HUES48 (cell line): Measurements from ENCODE around the gene TMEM9.

Experiments used
- H3K27ac ChIP-seq: one replicate; pipeline ENCODE4 v1.7.0; 2013; ENCODE audit warnings: low read depth, low read length, inconsistent platforms
- H3K27me3 ChIP-seq: 2 replicates; pipeline ENCODE4 v1.6.1; 2013; ENCODE audit warnings: mild to moderate bottlenecking, low read length; ENCODE audit not compliant: control insufficient read depth, insufficient read depth
- H3K36me3 ChIP-seq: 2 replicates; pipeline ENCODE4 v1.6.1; 2013; ENCODE audit warnings: low read length; ENCODE audit not compliant: control insufficient read depth, insufficient read depth
- H3K4me1 ChIP-seq: 2 replicates; pipeline ENCODE4 v1.6.1; 2013; ENCODE audit warnings: mild to moderate bottlenecking, low read length; ENCODE audit not compliant: control insufficient read depth, insufficient read depth
- H3K4me3 ChIP-seq: 2 replicates; pipeline ENCODE4 v1.5.1; 2013; ENCODE audit warnings: mild to moderate bottlenecking, low read depth, low read length
- H3K9ac ChIP-seq: 2 replicates; pipeline ENCODE4 v1.6.1; 2013; ENCODE audit warnings: mild to moderate bottlenecking, low read depth, low read length, moderate library complexity
- H3K9me3 ChIP-seq: 2 replicates; pipeline ENCODE4 v1.6.1; 2013; ENCODE audit warnings: low read length; ENCODE audit not compliant: control insufficient read depth, insufficient read depth

The TMEM9 gene

GRCh38 chr1:201184307-201185122 lies 30.2 kb upstream of the TMEM9 start:
- no peak overlapping the region for H3K27ac ChIP-seq
- no peaks in the 10 kb centered on the region for H3K27me3 ChIP-seq
- no peak overlapping the region for H3K4me3 ChIP-seq
- H3K9ac ChIP-seq: no peak overlapping the region
- H3K9me3 ChIP-seq: no peaks in the 10 kb centered on the region
- no peaks in the 10 kb centered on the region for H3K36me3 ChIP-seq
- H3K4me1 ChIP-seq: no peaks in the 10 kb centered on the region

DNA sequence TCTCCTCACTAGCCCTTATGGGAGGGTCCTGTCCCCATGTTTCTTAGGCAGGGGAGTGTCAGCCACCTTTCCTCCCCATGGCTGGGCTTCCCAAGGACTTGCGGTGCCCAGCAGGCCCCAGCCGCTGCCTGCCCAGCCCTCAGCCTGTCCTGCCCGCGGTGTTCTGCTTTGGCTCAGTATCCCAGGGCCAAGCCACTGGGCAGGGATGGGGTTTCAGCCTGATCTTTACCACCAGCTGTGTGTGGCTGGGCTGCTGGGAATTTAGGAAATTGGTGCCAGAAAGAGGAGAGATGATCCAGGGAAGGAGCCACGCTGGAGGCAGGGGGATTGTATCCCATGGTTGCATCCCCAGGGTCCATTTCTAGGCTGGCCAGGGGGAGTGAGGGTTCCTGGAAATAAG lies 29.5 kb upstream of the TMEM9 start:
- H3K27ac ChIP-seq: no peak overlapping the region
- no peak overlapping the region for H3K9ac ChIP-seq
- no peaks in the 10 kb centered on the region for H3K36me3 ChIP-seq
- no peaks in the 10 kb centered on the region for H3K4me1 ChIP-seq
- H3K9me3 ChIP-seq: no peaks in the 10 kb centered on the region; the same call in 1 of the 2 replicates
- H3K27me3 ChIP-seq: no peaks in the 10 kb centered on the region
- H3K4me3 ChIP-seq: no peak overlapping the region

DNA sequence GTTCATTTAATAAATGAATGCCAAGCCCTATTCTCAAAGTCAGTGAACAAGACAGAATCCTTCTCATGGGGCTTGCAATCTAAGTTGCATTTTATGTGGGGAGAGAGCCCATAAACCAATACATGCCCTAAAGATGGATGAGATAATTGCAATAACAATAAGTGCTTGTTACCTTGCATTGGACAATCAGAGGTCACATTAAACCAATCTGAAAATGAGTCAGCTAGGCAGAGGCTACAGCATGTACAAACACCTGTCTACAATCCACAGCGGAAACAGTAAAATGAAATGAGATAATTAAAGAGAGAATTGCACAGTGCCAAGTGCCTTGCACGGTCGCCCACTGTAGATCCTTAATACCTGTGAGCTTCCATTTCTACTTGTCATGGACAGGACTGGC lies 28.9 kb upstream of the TMEM9 start:
- no peak overlapping the region for H3K4me3 ChIP-seq
- H3K9ac ChIP-seq: no peak overlapping the region
- no peaks in the 10 kb centered on the region for H3K27me3 ChIP-seq
- H3K9me3 ChIP-seq: no peaks in the 10 kb centered on the region; the same call in 1 of the 2 replicates
- H3K27ac ChIP-seq: no peak overlapping the region
- no peaks in the 10 kb centered on the region for H3K36me3 ChIP-seq
- no peaks in the 10 kb centered on the region for H3K4me1 ChIP-seq

DNA sequence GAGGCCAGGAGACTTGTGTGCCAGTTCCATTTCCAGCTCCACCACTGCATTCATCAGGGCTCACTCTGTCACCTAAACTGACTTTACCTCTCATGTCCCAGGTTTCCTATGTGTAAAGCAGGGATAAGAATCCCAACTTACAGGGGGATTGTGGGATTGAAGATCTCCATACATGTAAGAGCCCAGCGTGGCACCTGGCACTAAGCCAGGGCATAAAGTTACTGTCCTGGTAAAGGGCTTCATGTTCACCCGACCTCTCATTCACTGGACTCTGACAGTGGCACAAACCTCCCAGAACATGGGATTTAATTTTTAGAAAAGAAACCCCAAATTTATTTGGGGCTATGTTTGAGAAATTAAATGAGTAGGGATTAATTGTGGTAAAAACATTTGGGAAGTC lies 27.5 kb upstream of the TMEM9 start:
- no peak overlapping the region for H3K4me3 ChIP-seq
- no peaks in the 10 kb centered on the region; the same call in 1 of the 2 replicates for H3K9me3 ChIP-seq
- H3K27me3 ChIP-seq: no peaks in the 10 kb centered on the region
- H3K9ac ChIP-seq: no peak overlapping the region
- no peak overlapping the region for H3K27ac ChIP-seq
- H3K4me1 ChIP-seq: no peaks in the 10 kb centered on the region
- H3K36me3 ChIP-seq: no peaks in the 10 kb centered on the region

- no peaks in the 10 kb centered on the region for H3K4me1 ChIP-seq
- no peaks in the 10 kb centered on the region for H3K36me3 ChIP-seq
- no peak overlapping the region for H3K27ac ChIP-seq
- H3K4me3 ChIP-seq: no peak overlapping the region
- no peak overlapping the region for H3K9ac ChIP-seq
- H3K9me3 ChIP-seq: no peaks in the 10 kb centered on the region; the same call in 1 of the 2 replicates
- H3K27me3 ChIP-seq: no peaks in the 10 kb centered on the region
Observed at GRCh38 chr1:201181323-201181722, 27.0 kb upstream of the TMEM9 start.

DNA sequence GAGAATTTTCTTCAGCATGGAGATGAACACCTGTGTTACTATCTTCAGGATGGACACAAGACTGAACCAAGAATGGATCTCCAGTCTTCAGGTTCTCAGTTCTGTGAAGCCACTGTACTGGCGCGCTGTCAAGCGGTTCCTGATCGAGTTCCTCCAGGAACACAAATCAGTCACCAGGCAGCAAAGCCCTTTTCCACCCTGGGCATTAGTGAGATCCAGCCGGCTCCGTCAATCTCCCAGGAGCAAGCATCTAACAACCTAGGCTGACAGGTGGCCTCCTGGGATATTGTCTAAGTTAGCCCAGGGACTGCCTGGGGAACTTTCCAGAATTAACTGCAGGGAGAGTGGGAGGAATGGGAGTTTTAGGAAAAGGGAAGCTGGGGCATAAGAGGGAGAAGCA lies 26.6 kb upstream of the TMEM9 start:
- H3K27ac ChIP-seq: no peak overlapping the region

GRCh38 chr1:201180141-201180540 lies 25.9 kb upstream of the TMEM9 start:
- Histone ChIP-seq H3K36me3 (no peaks in the 10 kb centered on the region), H3K9me3 (no peaks in the 10 kb centered on the region; the same call in 1 of the 2 replicates), H3K27ac (no peak overlapping the region), H3K9ac (no peak overlapping the region), H3K4me3 (no peak overlapping the region), H3K27me3 (no peaks in the 10 kb centered on the region), H3K4me1 (no peaks in the 10 kb centered on the region)

More for the DNA sequence above, 26.6 kb upstream of the TMEM9 start:
- Histone ChIP-seq H3K36me3 (no peaks in the 10 kb centered on the region), H3K27me3 (no peaks in the 10 kb centered on the region), H3K9ac (no peak overlapping the region), H3K9me3 (no peaks in the 10 kb centered on the region; the same call in 1 of the 2 replicates), H3K4me1 (no peaks in the 10 kb centered on the region), H3K4me3 (no peak overlapping the region)

- Histone ChIP-seq H3K9me3 (no peaks in the 10 kb centered on the region; the same call in 1 of the 2 replicates), H3K36me3 (no peaks in the 10 kb centered on the region), H3K27me3 (no peaks in the 10 kb centered on the region), H3K4me3 (no peak overlapping the region), H3K4me1 (peaks cover 6% of the 10 kb centered on the region; the same call in 1 of the 2 replicates), H3K9ac (no peak overlapping the region), H3K27ac (no peak overlapping the region)
Observed at GRCh38 chr1:201178718-201179117, 24.4 kb upstream of the TMEM9 start.

- H3K9me3 ChIP-seq: no peaks in the 10 kb centered on the region; the same call in 1 of the 2 replicates
- H3K27ac ChIP-seq: no peak overlapping the region
- H3K4me3 ChIP-seq: no peak overlapping the region
- no peaks in the 10 kb centered on the region for H3K36me3 ChIP-seq
- H3K27me3 ChIP-seq: 0 out of 2 replicates have a peak, but pooled peaks cover 3% of the 10 kb centered on the region
- no peak overlapping the region for H3K9ac ChIP-seq
- H3K4me1 ChIP-seq: peaks cover 6% of the 10 kb centered on the region; the same call in 1 of the 2 replicates
Observed at GRCh38 chr1:201176940-201177339, 22.7 kb upstream of the TMEM9 start.

- Histone ChIP-seq H3K27me3 (0 out of 2 replicates have a peak, but pooled peaks cover 3% of the 10 kb centered on the region), H3K9me3 (no peaks in the 10 kb centered on the region; the same call in 1 of the 2 replicates), H3K27ac (no peak overlapping the region), H3K36me3 (no peaks in the 10 kb centered on the region), H3K4me1 (peaks cover 6% of the 10 kb centered on the region; the same call in 1 of the 2 replicates), H3K9ac (no peak overlapping the region), H3K4me3 (no peak overlapping the region)
Observed at GRCh38 chr1:201175820-201176500, 21.7 kb upstream of the TMEM9 start.

- peaks cover 17% of the 10 kb centered on the region for H3K27me3 ChIP-seq
- no peaks in the 10 kb centered on the region for H3K36me3 ChIP-seq
- peaks cover 13% of the 10 kb centered on the region for H3K4me1 ChIP-seq
- H3K9me3 ChIP-seq: no peaks in the 10 kb centered on the region; the same call in 1 of the 2 replicates
- H3K27ac ChIP-seq: no peak overlapping the region
- H3K9ac ChIP-seq: no peak overlapping the region
- H3K4me3 ChIP-seq: no peak overlapping the region
Observed at GRCh38 chr1:201173736-201174135, 19.5 kb upstream of the TMEM9 start.
